GM23248 (cell line): ENCODE measurements around the gene STARD10. TPM values are rescaled to one million over a fixed set of nuclear protein-coding genes. Genes with fewer than 3 reads are reported as not detected.
"Not testable (repeated sequence)": the region's sequence is repeated elsewhere in the genome, so short reads cannot be mapped to it uniquely, and the experiment has no call there.

Experiments
- DNase-seq: peaks from one replicate; pipeline ENCODE4 v3.0.0-alpha.2; 2015
- H2AFZ ChIP-seq: fragments of 200-600 bp; sonication (generic); 2 replicates; pipeline ENCODE4 v1.6.1; 2016; ENCODE audit warnings: antibody characterized with exemption
- H3F3A ChIP-seq: fragments of 200-600 bp; sonication (generic); 2 replicates; pipeline ENCODE4 v1.6.1; 2016; ENCODE audit warnings: mild to moderate bottlenecking, antibody characterized with exemption, mixed run types; ENCODE audit not compliant: insufficient read depth
- H3K27ac ChIP-seq: fragments of 200-600 bp; sonication (generic); 2 replicates; pipeline ENCODE4 v1.5.1; 2016; ENCODE audit warnings: mild to moderate bottlenecking
- H3K27me3 ChIP-seq: fragments of 200-600 bp; sonication (generic); replicated peaks from 2 replicates; pipeline ENCODE4 v1.6.1; 2016; ENCODE audit warnings: mild to moderate bottlenecking; ENCODE audit not compliant: insufficient read depth
- H3K36me3 ChIP-seq: fragments of 200-600 bp; sonication (generic); 2 replicates; pipeline ENCODE4 v1.6.1; 2016; ENCODE audit warnings: low read depth, mild to moderate bottlenecking
- H3K4me1 ChIP-seq: fragments of 200-600 bp; sonication (generic); 2 replicates; pipeline ENCODE4 v1.6.1; 2016; ENCODE audit warnings: mild to moderate bottlenecking; ENCODE audit not compliant: insufficient read depth
- H3K4me2 ChIP-seq: fragments of 200-600 bp; sonication (generic); one replicate; pipeline ENCODE4 v1.6.1; 2016; ENCODE audit warnings: mild to moderate bottlenecking; ENCODE audit not compliant: unreplicated experiment
- H3K4me3 ChIP-seq: fragments of 200-600 bp; sonication (generic); 2 replicates; pipeline ENCODE4 v1.5.1; 2016; ENCODE audit warnings: mild to moderate bottlenecking
- H3K79me2 ChIP-seq: fragments of 200-600 bp; sonication (generic); 2 replicates; pipeline ENCODE4 v1.6.1; 2016; ENCODE audit warnings: mild to moderate bottlenecking; ENCODE audit not compliant: insufficient read depth
- H3K9ac ChIP-seq: fragments of 200-600 bp; sonication (generic); 2 replicates; pipeline ENCODE4 v1.6.1; 2016; ENCODE audit warnings: mild to moderate bottlenecking
- H3K9me2 ChIP-seq: fragments of 200-600 bp; sonication (generic); 2 replicates; pipeline ENCODE4 v1.6.1; 2016; ENCODE audit warnings: mixed run types, mild to moderate bottlenecking, moderate library complexity; ENCODE audit not compliant: insufficient read depth
- H3K9me3 ChIP-seq: fragments of 200-600 bp; sonication (generic); one replicate; pipeline ENCODE4 v1.6.1; 2017; ENCODE audit warnings: low read depth
- H4K20me1 ChIP-seq: fragments of 200-600 bp; sonication (generic); 2 replicates; pipeline ENCODE4 v1.6.0; 2016; ENCODE audit not compliant: insufficient read depth
- EZH2 ChIP-seq: fragments of 200-600 bp; sonication (generic); IDR thresholded peaks from 2 replicates; pipeline ENCODE4 v1.6.1; 2018; ENCODE audit warnings: antibody characterized with exemption, mild to moderate bottlenecking; ENCODE audit not compliant: insufficient read depth, poor library complexity, severe bottlenecking
- EZH2phosphoT487 ChIP-seq: fragments of 200-600 bp; sonication (generic); IDR thresholded peaks from 2 replicates; pipeline ENCODE4 v1.6.1; 2018; ENCODE audit warnings: antibody characterized with exemption, moderate library complexity, mild to moderate bottlenecking, low read depth; ENCODE audit not compliant: insufficient read depth
- WGBS, 2 experiments: methylation state at CpG; one replicate each; pipeline ENCODE4 v1.1.6; 2015 to 2017; ENCODE audit warnings: low lambda C conversion rate in 2 of 2, low coverage in 1 of 2; ENCODE audit errors: missing lambda C conversion rate in 2 of 2; 5-methylcytosine and 5-hydroxymethylcytosine counted together
- in situ Hi-C: fragments of 300-500 bp; cut with MboI; formaldehyde crosslinking; loops from 2 replicates; pipeline ENCODE4 v1.15.0; 2020
- polyA plus RNA-seq: library from polyadenylated mRNA; unstranded; fragments of >200 nt; fragmentation: Nextera tagmentation; extraction: Ambion mirVana; gene quantifications from 2 replicates; pipeline ENCODE4 v1.2.1, GENCODE V29; 2016
- total RNA-seq: library from RNA; depleted of rRNA; stranded (reverse); fragments of >200 nt; shearing (Covaris generic); gene quantifications from 2 replicates; pipeline ENCODE4 v1.2.3, GENCODE V29; 2014

The STARD10 gene
- total and polyA plus RNA-seq, 2 experiments from 2014 or later: 6.6 to 14.7 TPM

DNA sequence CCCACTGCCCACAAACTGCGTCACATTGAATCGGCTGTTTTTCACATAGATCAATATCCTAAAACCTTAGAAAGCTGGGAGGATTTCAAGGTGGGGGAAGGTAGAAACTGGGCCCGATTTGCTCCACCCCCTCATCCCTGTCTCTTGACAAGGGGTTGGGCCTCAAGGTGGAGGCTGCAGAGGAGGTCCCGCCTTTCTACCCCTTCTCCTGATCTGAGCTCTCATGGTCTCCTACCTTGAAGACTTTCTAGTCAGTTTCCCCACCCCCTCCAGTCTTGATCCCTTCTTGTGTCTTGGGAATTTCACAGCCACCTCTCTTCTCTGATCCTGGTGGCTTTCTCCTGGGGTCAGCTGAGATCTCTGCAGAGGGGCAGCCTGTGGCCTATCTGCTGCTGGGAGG, 4.5 kb upstream of the STARD10 start:
- 74 to 77% methylated on average over 4 of the region's 4 CpGs for WGBS, 2 experiments
- Histone ChIP-seq H3K9me2 (no peaks in the 10 kb centered on the region), H3K4me3 (no peak overlapping the region), H3K27me3 (no peaks in the 10 kb centered on the region), H3K79me2 (no peaks in the 10 kb centered on the region), H4K20me1 (no peaks in the 10 kb centered on the region), H3K4me2 (no peak overlapping the region), H3K9me3 (no peaks in the 10 kb centered on the region), H3K4me1 (peaks cover 7% of the 10 kb centered on the region; the same call in 1 of the 2 replicates), H3F3A (peaks cover 6% of the 10 kb centered on the region), H3K27ac (no peak overlapping the region), H3K9ac (no peak overlapping the region), H3K36me3 (no peaks in the 10 kb centered on the region), H2AFZ (no peak overlapping the region)
- DNase-seq: no peak
- in situ Hi-C loops: no loop called here
- TF ChIP-seq EZH2phosphoT487 (no peak), EZH2 (no peak)

DNA sequence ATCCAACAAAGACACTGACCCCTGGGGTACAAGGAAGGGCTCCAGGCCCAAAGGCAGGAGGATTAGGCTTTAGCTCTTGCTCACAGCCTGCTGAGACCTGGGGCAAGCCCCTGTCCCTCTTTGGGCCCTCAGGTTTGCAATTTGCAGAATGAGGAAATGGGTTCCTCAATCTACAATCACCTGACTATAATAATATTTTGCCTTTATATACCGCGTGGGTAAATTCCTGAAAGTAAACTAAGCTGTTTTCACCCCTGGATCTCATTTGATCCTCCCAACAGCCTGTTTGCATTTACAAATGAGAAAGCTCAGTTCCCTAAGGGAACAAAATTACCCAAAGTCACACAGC, 797 bp downstream of the STARD10 start:
- Histone ChIP-seq H3K9ac (peak overlapping the region; percentile 78), H3K79me2 (no peaks in the 10 kb centered on the region), H2AFZ (peak overlapping the region; percentile 96), H3K27me3 (no peaks in the 10 kb centered on the region), H3K4me1 (peaks cover 26% of the 10 kb centered on the region), H3K9me3 (no peaks in the 10 kb centered on the region), H3K27ac (peak overlapping the region; percentile 59), H3K9me2 (no peaks in the 10 kb centered on the region), H3K4me3 (peak overlapping the region; percentile 95), H3K36me3 (no peaks in the 10 kb centered on the region), H3F3A (peaks cover 6% of the 10 kb centered on the region), H4K20me1 (no peaks in the 10 kb centered on the region), H3K4me2 (peak overlapping the region; percentile 64)
- WGBS, 2 experiments: 0 to 9% methylated on average over 2 of the region's 2 CpGs
- in situ Hi-C loops: no loop called here
- TF ChIP-seq EZH2 (no peak), EZH2phosphoT487 (no peak)
- no peak for DNase-seq

DNA sequence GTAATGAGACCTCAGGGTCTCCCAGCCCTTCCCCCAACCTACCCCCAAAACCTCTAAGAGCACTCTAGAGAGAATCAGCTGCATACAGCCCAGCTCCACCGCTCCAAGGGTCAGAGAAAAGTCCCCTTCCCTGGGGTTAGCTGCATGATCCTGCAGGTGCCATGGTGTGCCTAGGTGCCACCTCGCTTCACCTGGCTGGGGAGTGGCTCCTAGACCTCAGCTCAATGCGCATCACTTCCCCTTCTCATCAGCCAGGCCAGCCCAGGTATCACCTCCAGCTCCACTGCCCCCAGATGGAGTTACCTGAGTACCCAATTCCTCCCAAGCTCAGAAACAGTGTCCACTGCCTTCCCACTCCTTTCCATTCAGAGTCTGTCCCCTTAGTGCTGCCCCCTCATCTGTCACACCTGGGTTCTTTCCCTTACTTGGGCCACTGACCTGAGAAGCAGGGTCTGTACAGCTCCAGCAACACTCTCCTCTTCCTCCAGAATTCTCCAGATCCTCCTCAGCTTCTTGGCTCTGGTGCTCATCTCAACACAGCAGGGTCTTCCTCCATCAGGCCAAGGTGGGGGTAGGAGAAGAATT, 1.3 kb downstream of the STARD10 start:
- H3F3A ChIP-seq: peaks cover 6% of the 10 kb centered on the region
- DNase-seq: no peak
- H4K20me1 ChIP-seq: no peaks in the 10 kb centered on the region
- no peaks in the 10 kb centered on the region for H3K36me3 ChIP-seq
- peak overlapping the region; percentile 78; the same call in 1 of the 2 replicates for H3K9ac ChIP-seq
- no peaks in the 10 kb centered on the region for H3K79me2 ChIP-seq
- no peaks in the 10 kb centered on the region for H3K9me3 ChIP-seq
- H3K27ac ChIP-seq: peak overlapping the region; percentile 59; the same call in 1 of the 2 replicates
- no peak overlapping the region for H3K4me2 ChIP-seq
- H3K4me1 ChIP-seq: peaks cover 26% of the 10 kb centered on the region
- H3K27me3 ChIP-seq: no peaks in the 10 kb centered on the region
- 95 to 97% methylated on average over 3 of the region's 3 CpGs for WGBS, 2 experiments
- no peak for TF ChIP-seq EZH2
- TF ChIP-seq EZH2phosphoT487: no peak
- peak overlapping the region; percentile 96 for H2AFZ ChIP-seq
- H3K9me2 ChIP-seq: no peaks in the 10 kb centered on the region
- no peak overlapping the region for H3K4me3 ChIP-seq
- in situ Hi-C loops: no loop called here

DNA sequence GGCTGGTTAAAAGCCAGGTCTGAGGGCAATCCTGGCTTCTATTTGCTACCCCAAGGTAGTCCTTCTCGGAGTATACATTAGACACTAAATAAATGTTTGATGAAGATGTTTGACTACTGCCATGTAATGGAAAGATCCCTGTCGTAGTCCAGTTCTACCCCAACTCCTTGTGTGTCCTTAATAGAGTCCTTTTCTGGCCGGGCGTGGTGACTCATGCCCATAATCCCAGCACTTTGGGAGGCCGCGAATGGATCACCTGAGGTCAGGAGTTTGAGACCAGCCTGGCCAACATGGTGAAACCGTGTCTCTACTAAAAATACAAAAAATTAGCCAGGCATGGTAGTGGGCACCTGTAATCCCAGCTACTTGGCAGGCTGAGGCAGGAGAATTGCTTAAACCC, 2.6 kb downstream of the STARD10 start:
- DNase-seq, H4K20me1 ChIP-seq, in situ Hi-C loops, H3K4me2 ChIP-seq, H2AFZ ChIP-seq, H3K36me3 ChIP-seq, H3K4me3 ChIP-seq, H3K9me3 ChIP-seq, H3K9me2 ChIP-seq, H3F3A ChIP-seq, H3K27ac ChIP-seq, H3K9ac ChIP-seq, H3K79me2 ChIP-seq, H3K27me3 ChIP-seq: not testable (repeated sequence)
- 79 to 82% methylated on average over 7 of the region's 7 CpGs for WGBS, 2 experiments
- H3K4me1 ChIP-seq: peaks cover 26% of the 10 kb centered on the region
